ENCODE measurements around the gene CCR6. TPM values are rescaled to one million over a fixed set of nuclear protein-coding genes. Genes with fewer than 3 reads are reported as not detected.

The CCR6 gene
- total and polyA plus RNA-seq, 2 of the 13 experiments (the other 11 are each of a cell fraction or from before 2014, with no cell fraction given) = 4.5 to 8.7 TPM

- no peak for TF ChIP-seq ZNF790 (CRISPR knock-in tag; IDR thresholded peaks at IDR 0.05; ENCODE audit: borderline replicate concordance)
- no peak; the same call in 1 of the 2 replicates for TF ChIP-seq ZNF761 (CRISPR knock-in tag; conservative IDR thresholded peaks at IDR 0.05)
- TF ChIP-seq GRHL1 (CRISPR knock-in tag; conservative IDR thresholded peaks at IDR 0.05) = no peak
- peak; percentile 79 for TF ChIP-seq ZGPAT (CRISPR knock-in tag; IDR thresholded peaks at IDR 0.05)
- peak; percentile 79 for TF ChIP-seq ZBTB20 (CRISPR knock-in tag; IDR thresholded peaks at IDR 0.05; ENCODE audit: borderline replicate concordance, low read depth)
- no peak for TF ChIP-seq ZNF572 (CRISPR knock-in tag; IDR thresholded peaks at IDR 0.05)
- TF ChIP-seq IRX3 (CRISPR knock-in tag; IDR thresholded peaks at IDR 0.05; ENCODE audit: borderline replicate concordance, low read depth) = no peak
- no peak for TF ChIP-seq EZH2 (conservative IDR thresholded peaks at IDR 0.05; ENCODE audit: low read depth, low read length)
- no peak for TF ChIP-seq RORA (CRISPR knock-in tag; IDR thresholded peaks at IDR 0.05)
- TF ChIP-seq ZFP36L2 (CRISPR knock-in tag; IDR thresholded peaks at IDR 0.05) = no peak
- no peak for TF ChIP-seq CAMTA2 (CRISPR knock-in tag; IDR thresholded peaks at IDR 0.05; ENCODE audit: borderline replicate concordance)
- peak; percentile 57; the same call in 1 of the 2 replicates for TF ChIP-seq FOXK1 (CRISPR knock-in tag; IDR thresholded peaks at IDR 0.05; ENCODE audit: borderline replicate concordance, low read depth)
- no peak; the same call in 1 of the 2 replicates for TF ChIP-seq NFATC3 (CRISPR knock-in tag; IDR thresholded peaks at IDR 0.05)
- TF ChIP-seq ZNF44 (CRISPR knock-in tag; IDR thresholded peaks at IDR 0.05) = no peak
- TF ChIP-seq SP140L (CRISPR knock-in tag; IDR thresholded peaks at IDR 0.05; ENCODE audit: borderline replicate concordance) = no peak
- TF ChIP-seq ZNF740 (CRISPR knock-in tag; IDR thresholded peaks at IDR 0.05) = no peak
- TF ChIP-seq TFDP2 (CRISPR knock-in tag; IDR thresholded peaks at IDR 0.05) = 0 out of 2 replicates have a peak, but pooled peaks have one; percentile 31
- no peak for TF ChIP-seq ZC3H4 (CRISPR knock-in tag; IDR thresholded peaks at IDR 0.05; ENCODE audit: borderline replicate concordance)
- no peak for TF ChIP-seq NFE2L1 (CRISPR knock-in tag; IDR thresholded peaks at IDR 0.05; ENCODE audit: borderline replicate concordance)
- no peak for TF ChIP-seq CENPBD1 (CRISPR knock-in tag; IDR thresholded peaks at IDR 0.05; ENCODE audit: borderline replicate concordance, low read depth)
- TF ChIP-seq ATF4 (CRISPR knock-in tag; IDR thresholded peaks at IDR 0.05) = no peak
These were observed at the start of gene CCR6 (continued) for GRCh38 chr6:167122827-167123657.

Data from HepG2 (cell line).